ENCODE measurements around the gene ZNF580. TPM values are rescaled to one million over a fixed set of nuclear protein-coding genes. Genes with fewer than 3 reads are reported as not detected.

The ZNF580 gene
- total RNA-seq, 4 donors from 2014 or later = 4.8 to 69.8 (median 19.1) TPM

GRCh38 chr19:55594996-55595545 is 45.7 kb upstream of the ZNF580 start:
- Histone ChIP-seq H3K27me3 (no peaks in the 10 kb centered on the region), H3K36me3 (no peaks in the 10 kb centered on the region), H3K27ac (no peak overlapping the region), H3K9me3 (no peaks in the 10 kb centered on the region), H3K4me3 (no peak overlapping the region), H3K4me1 (no peaks in the 10 kb centered on the region)
- no peak for TF ChIP-seq POLR2A (IDR thresholded peaks at IDR 0.05)
- TF ChIP-seq CTCF (IDR thresholded peaks at IDR 0.05) = no peak
- no peak for DNase-seq
- intact Hi-C loops (cut with DNase I; ENCODE audit: low total_unique reads) = no loop called here

GRCh38 chr19:55596304-55596703 is 44.5 kb upstream of the ZNF580 start:
- H3K4me3 ChIP-seq = no peak overlapping the region
- no peak for DNase-seq
- H3K4me1 ChIP-seq = peaks cover 0 to 6% of the 10 kb centered on the region in 2 donors
- TF ChIP-seq CTCF (IDR thresholded peaks at IDR 0.05) = no peak
- no peak for TF ChIP-seq POLR2A (IDR thresholded peaks at IDR 0.05)
- H3K36me3 ChIP-seq = no peaks in the 10 kb centered on the region
- H3K27me3 ChIP-seq = no peaks in the 10 kb centered on the region
- no peaks in the 10 kb centered on the region for H3K9me3 ChIP-seq
- intact Hi-C loops (cut with DNase I; ENCODE audit: low total_unique reads) = no loop called here
- H3K27ac ChIP-seq = no peak overlapping the region

- Histone ChIP-seq H3K9me3 (no peaks in the 10 kb centered on the region), H3K27me3 (no peaks in the 10 kb centered on the region), H3K36me3 (no peaks in the 10 kb centered on the region), H3K4me1 (peaks cover 0 to 6% of the 10 kb centered on the region in 2 donors), H3K27ac (no peak overlapping the region), H3K4me3 (no peak overlapping the region)
- intact Hi-C loops (cut with DNase I; ENCODE audit: low total_unique reads) = no loop called here
- TF ChIP-seq POLR2A (IDR thresholded peaks at IDR 0.05) = no peak
- no peak for TF ChIP-seq CTCF (IDR thresholded peaks at IDR 0.05)
- peak in 1 of 2 donors; percentile 32 for DNase-seq
Observed at GRCh38 chr19:55597501-55597921, 43.3 kb upstream of the ZNF580 start.

- no peak overlapping the region for H3K27ac ChIP-seq
- DNase-seq = no peak
- H3K4me3 ChIP-seq = no peak overlapping the region
- no peaks in the 10 kb centered on the region for H3K27me3 ChIP-seq
- peaks cover 0 to 6% of the 10 kb centered on the region in 2 donors for H3K4me1 ChIP-seq
- no peaks in the 10 kb centered on the region for H3K36me3 ChIP-seq
- no peaks in the 10 kb centered on the region for H3K9me3 ChIP-seq
- TF ChIP-seq POLR2A (IDR thresholded peaks at IDR 0.05) (no peak), CTCF (IDR thresholded peaks at IDR 0.05) (no peak)
- intact Hi-C loops (cut with DNase I; ENCODE audit: low total_unique reads) = no loop called here
Observed at GRCh38 chr19:55598034-55598433, 42.8 kb upstream of the ZNF580 start.

GRCh38 chr19:55598719-55599467 is 41.9 kb upstream of the ZNF580 start:
- H3K27me3 ChIP-seq = no peaks in the 10 kb centered on the region
- peak in 1 of 2 donors; percentile 50 for TF ChIP-seq POLR2A (IDR thresholded peaks at IDR 0.05)
- no peak for TF ChIP-seq CTCF (IDR thresholded peaks at IDR 0.05)
- peaks cover 0 to 6% of the 10 kb centered on the region in 2 donors for H3K4me1 ChIP-seq
- H3K27ac ChIP-seq = peak overlapping the region; percentile 94 to 99
- DNase-seq = peak; percentile 95 to 96
- H3K9me3 ChIP-seq = no peaks in the 10 kb centered on the region
- no peaks in the 10 kb centered on the region for H3K36me3 ChIP-seq
- peak overlapping the region; percentile 82 to 87 for H3K4me3 ChIP-seq
- intact Hi-C loops (cut with DNase I; ENCODE audit: low total_unique reads) = no loop called here

Measured in uterus (tissue), 4 donors.